ENCODE data around the gene HSPA9.

HSPA9 gene

GRCh38 chr5:138529812-138530211, 45.4 kb downstream of the HSPA9 start:
- DNase-seq (ENCODE audit: extremely low spot score) = no peak
- TF ChIP-seq CTCF (IDR thresholded peaks at IDR 0.05; ENCODE audit: control extremely low read depth, extremely low read depth, low read depth, missing control alignments) = no peak
- CTCF ChIA-PET = interaction anchor here (0.7 to 2.7 kb wide), 8 partner anchors 9 to 176 kb away, joined by 3 to 11 read pairs (median 6); no protein-coding TSS in a partner anchor
- POLR2A ChIA-PET = interaction anchor here (0.5 to 1.0 kb wide), 3 partner anchors 13 to 1974 kb away, joined by 4 to 7 read pairs (median 5); partner anchors contain the start of gene ETF1

- POLR2A ChIA-PET = interaction anchor here (0.5 kb wide), 1 partner anchor 1975 kb away, joined by 5 read pairs; no protein-coding TSS in a partner anchor
- CTCF ChIA-PET = interaction anchor here (0.7 to 2.7 kb wide), 8 partner anchors 8 to 79 kb away, joined by 3 to 11 read pairs (median 6); no protein-coding TSS in a partner anchor
- DNase-seq (ENCODE audit: extremely low spot score) = no peak
- no peak for TF ChIP-seq CTCF (IDR thresholded peaks at IDR 0.05; ENCODE audit: control extremely low read depth, extremely low read depth, low read depth, missing control alignments)
Measured at GRCh38 chr5:138528744-138529469, 46.3 kb downstream of the HSPA9 start.

GRCh38 chr5:138528208-138528607, 47.0 kb downstream of the HSPA9 start:
- POLR2A ChIA-PET = interaction anchor here (1.1 kb wide), 1 partner anchor 25 kb away, joined by 3 read pairs; no protein-coding TSS in a partner anchor
- TF ChIP-seq CTCF (IDR thresholded peaks at IDR 0.05; ENCODE audit: control extremely low read depth, extremely low read depth, low read depth, missing control alignments) = no peak

GRCh38 chr5:138527170-138527569, 48.0 kb downstream of the HSPA9 start:
- no peak for TF ChIP-seq CTCF (IDR thresholded peaks at IDR 0.05; ENCODE audit: control extremely low read depth, extremely low read depth, low read depth, missing control alignments)
- DNase-seq (ENCODE audit: extremely low spot score) = no peak
- POLR2A ChIA-PET = interaction anchor here (1.1 to 2.0 kb wide), 2 partner anchors 13 to 24 kb away, joined by 3 to 4 read pairs; no protein-coding TSS in a partner anchor
- CTCF ChIA-PET = interaction anchor here (1.2 to 3.0 kb wide), 8 partner anchors 9 to 304 kb away, joined by 3 to 20 read pairs (median 8); partner anchors contain the start of gene EGR1

More at GRCh38 chr5:138528208-138528607, 47.0 kb downstream of the HSPA9 start:
- CTCF ChIA-PET = interaction anchor here (0.6 to 2.5 kb wide), 5 partner anchors 12 to 177 kb away, joined by 3 to 9 read pairs (median 3); no protein-coding TSS in a partner anchor
- no peak for DNase-seq (ENCODE audit: extremely low spot score)

- ChIA-PET CTCF (no interaction called here), POLR2A (no interaction called here)
- no peak for TF ChIP-seq CTCF (IDR thresholded peaks at IDR 0.05; ENCODE audit: control extremely low read depth, extremely low read depth, low read depth, missing control alignments)
- no peak for DNase-seq (ENCODE audit: extremely low spot score)
Measured at GRCh38 chr5:138523406-138523805, 51.8 kb downstream of the HSPA9 start.

GRCh38 chr5:138520971-138521370, 54.2 kb downstream of the HSPA9 start:
- POLR2A ChIA-PET = interaction anchor here (0.6 kb wide), 1 partner anchor 12 kb away, joined by 3 read pairs; no protein-coding TSS in a partner anchor
- TF ChIP-seq CTCF (IDR thresholded peaks at IDR 0.05; ENCODE audit: control extremely low read depth, extremely low read depth, low read depth, missing control alignments) = no peak
- no peak for DNase-seq (ENCODE audit: extremely low spot score)
- CTCF ChIA-PET = interaction anchor here (1.0 kb wide), 2 partner anchors 8 to 17 kb away, joined by 3 read pairs; no protein-coding TSS in a partner anchor

All from GM10248 (cell line).